CD4-positive, alpha-beta T cell treated with Interleukin-4 for 1 hour (primary cell): ENCODE data around the gene COPS3.
"Not testable (repeated sequence)": the region's sequence is repeated elsewhere in the genome, so short reads cannot be mapped to it uniquely, and the experiment has no call there.

Source experiments
- DNase-seq, 2 donors: peaks; one replicate each; pipeline ENCODE4 v3.0.0-alpha.2; 2020 to 2022

Gene COPS3

GRCh38 chr17:17301659-17302058 is 20.6 kb upstream of the COPS3 start:
- not testable (repeated sequence) for DNase-seq

GRCh38 chr17:17300624-17301568 is 19.9 kb upstream of the COPS3 start:
- DNase-seq = peak; percentile 45 to 48

GRCh38 chr17:17298108-17298507 is 17.1 kb upstream of the COPS3 start:
- no peak for DNase-seq

- DNase-seq = no peak
Observed at GRCh38 chr17:17297217-17297616, 16.2 kb upstream of the COPS3 start.

- no peak for DNase-seq
Observed at GRCh38 chr17:17295141-17295540, 14.1 kb upstream of the COPS3 start.

GRCh38 chr17:17289701-17290100 is 8.7 kb upstream of the COPS3 start:
- DNase-seq = no peak

- no peak for DNase-seq
Observed at GRCh38 chr17:17289086-17289485, 8.0 kb upstream of the COPS3 start.

GRCh38 chr17:17285951-17286350 is 4.9 kb upstream of the COPS3 start:
- DNase-seq = no peak

GRCh38 chr17:17279316-17279715 is 1.7 kb downstream of the COPS3 start:
- DNase-seq = no peak

- not testable (repeated sequence) for DNase-seq
Observed at GRCh38 chr17:17277431-17277830, 3.6 kb downstream of the COPS3 start.

- no peak for DNase-seq
Observed at GRCh38 chr17:17275971-17276370, 5.1 kb downstream of the COPS3 start.

GRCh38 chr17:17269926-17270773 is 10.9 kb downstream of the COPS3 start:
- peak; percentile 24 to 31 for DNase-seq

GRCh38 chr17:17264430-17264829 is 16.6 kb downstream of the COPS3 start:
- DNase-seq = no peak

- DNase-seq = no peak
Observed at GRCh38 chr17:17258998-17259397, 22.0 kb downstream of the COPS3 start.

GRCh38 chr17:17258011-17258410 is 23.0 kb downstream of the COPS3 start:
- DNase-seq = no peak

- DNase-seq = no peak
Observed at GRCh38 chr17:17256316-17256715, 24.7 kb downstream of the COPS3 start.

GRCh38 chr17:17255689-17256088 is 25.4 kb downstream of the COPS3 start:
- DNase-seq = not testable (repeated sequence)

GRCh38 chr17:17254036-17254435 is 27.0 kb downstream of the COPS3 start:
- DNase-seq = no peak

GRCh38 chr17:17253406-17253805 is 27.6 kb downstream of the COPS3 start:
- no peak for DNase-seq

- no peak for DNase-seq
Observed at GRCh38 chr17:17252149-17252661, 28.8 kb downstream of the COPS3 start.

- no peak for DNase-seq
Observed at GRCh38 chr17:17246879-17247278, 34.2 kb downstream of the COPS3 start.

GRCh38 chr17:17243163-17243562 is 37.9 kb downstream of the COPS3 start:
- no peak for DNase-seq

GRCh38 chr17:17242246-17242645 is 38.8 kb downstream of the COPS3 start:
- DNase-seq = no peak

- DNase-seq = no peak
Observed at GRCh38 chr17:17241656-17242055, 39.4 kb downstream of the COPS3 start.
